Large intestine (tissue), 3 donors: ENCODE data around the gene CATSPER2. TPM values are rescaled to one million over a fixed set of nuclear protein-coding genes. Genes with fewer than 3 reads are reported as not detected.
"Not testable (repeated sequence)": the region's sequence is repeated elsewhere in the genome, so short reads cannot be mapped to it uniquely, and the experiment has no call there.

Experiments used
- DNase-seq, 2 donors: peaks; one replicate each; pipeline versions ENCODE4 v3.0.0 to v3.0.0-alpha.2; 2013
- H3K27ac ChIP-seq: one replicate; pipeline ENCODE4 v1.5.1; 2013; ENCODE audit warnings: low read length
- H3K27me3 ChIP-seq: 2 replicates; pipeline ENCODE4 v1.6.1; 2013; ENCODE audit warnings: low read length; ENCODE audit not compliant: control insufficient read depth, insufficient read depth
- H3K36me3 ChIP-seq: 2 replicates; pipeline ENCODE4 v1.6.1; 2013; ENCODE audit warnings: low read length; ENCODE audit not compliant: control insufficient read depth, insufficient read depth
- H3K4me1 ChIP-seq: one replicate; pipeline ENCODE4 v1.6.1; 2013; ENCODE audit warnings: low read length; ENCODE audit not compliant: control insufficient read depth, insufficient read depth
- H3K4me3 ChIP-seq: one replicate; pipeline ENCODE4 v1.5.1; 2013; ENCODE audit warnings: low read length
- H3K9me3 ChIP-seq: one replicate; pipeline ENCODE4 v1.6.1; 2013; ENCODE audit warnings: mild to moderate bottlenecking, low read depth, low read length, moderate library complexity; ENCODE audit not compliant: control insufficient read depth
- WGBS: methylation state at CpG from one replicate; pipeline ENCODE4 v1.1.5; 2013; ENCODE audit warnings: low lambda C conversion rate; ENCODE audit not compliant: insufficient coverage; 5-methylcytosine and 5-hydroxymethylcytosine counted together
- polyA plus RNA-seq: library from polyadenylated mRNA; unstranded; fragments of 120-200 nt; gene quantifications from one replicate; pipeline ENCODE4 v1.2.1, GENCODE V29; 2013

CATSPER2 gene
- polyA plus RNA-seq, 1 donor, result 55.3 TPM

DNA sequence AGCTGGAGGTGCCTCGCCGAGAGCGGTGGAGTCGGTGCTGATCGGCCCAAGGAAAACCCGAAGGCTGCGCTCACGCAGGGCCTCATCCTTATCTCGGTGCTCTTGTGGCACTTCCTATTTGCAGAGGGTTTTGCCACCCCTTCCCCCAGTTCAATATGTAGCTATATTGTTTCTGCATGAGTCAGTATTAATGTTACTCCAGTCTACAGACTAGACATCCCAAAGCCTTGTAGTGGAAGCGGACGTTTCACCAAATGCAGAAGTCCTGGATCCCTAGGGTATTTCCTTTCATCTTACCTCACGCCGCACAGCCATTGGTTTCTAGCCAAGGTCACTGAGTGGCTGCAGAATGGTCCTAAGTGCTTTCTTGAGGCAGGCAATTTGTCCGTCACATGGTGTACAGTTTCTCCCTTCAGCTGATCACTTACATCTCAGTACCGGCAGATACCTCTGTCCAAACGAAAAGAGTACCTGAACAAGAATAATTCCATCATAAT, 834 bp upstream of the CATSPER2 start:
- H3K27ac ChIP-seq, DNase-seq, H3K27me3 ChIP-seq, H3K4me3 ChIP-seq, H3K9me3 ChIP-seq, H3K4me1 ChIP-seq: not testable (repeated sequence)
- peaks cover 15% of the 10 kb centered on the region for H3K36me3 ChIP-seq
- no CpG with 5 or more reads among the region's 16 CpGs for WGBS

DNA sequence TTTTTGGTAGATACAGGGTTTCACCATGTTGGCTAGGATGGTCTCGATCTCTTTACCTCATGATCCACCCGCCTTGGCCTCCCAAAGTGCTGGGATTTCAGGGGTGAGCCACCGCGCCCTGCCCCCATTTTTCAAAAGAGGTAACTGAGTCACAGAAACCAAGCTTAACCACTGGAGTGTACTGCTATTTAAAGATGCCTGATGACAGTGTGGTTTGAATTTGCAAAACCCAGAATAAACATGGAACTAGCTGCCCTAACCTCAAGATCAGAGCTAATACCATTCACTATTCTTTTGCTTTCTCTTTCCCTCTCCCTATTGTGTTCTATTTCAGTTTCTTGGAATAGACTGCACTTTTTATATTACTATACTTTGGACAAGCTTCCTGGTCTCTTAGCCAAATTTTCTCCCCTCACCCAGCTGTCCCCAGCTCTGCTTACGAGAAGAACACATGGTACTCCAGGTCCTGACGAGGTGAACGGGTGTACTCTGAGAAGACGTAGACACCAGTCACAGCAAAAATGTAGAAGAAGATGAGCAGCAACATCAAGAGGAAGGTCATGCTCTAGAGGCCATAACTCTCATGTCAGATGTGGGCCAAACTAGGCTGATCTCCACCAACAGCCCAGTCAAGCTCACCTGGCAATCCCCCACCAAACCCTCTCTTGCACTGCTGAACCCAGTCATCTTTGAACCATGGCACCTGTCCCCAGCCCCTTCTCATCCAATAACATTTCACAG, 10.0 kb downstream of the CATSPER2 start:
- not testable (repeated sequence) for H3K27me3 ChIP-seq, H3K9me3 ChIP-seq, H3K27ac ChIP-seq, H3K4me1 ChIP-seq, H3K4me3 ChIP-seq, H3K36me3 ChIP-seq, DNase-seq
- no CpG with 5 or more reads among the region's 8 CpGs for WGBS

DNA sequence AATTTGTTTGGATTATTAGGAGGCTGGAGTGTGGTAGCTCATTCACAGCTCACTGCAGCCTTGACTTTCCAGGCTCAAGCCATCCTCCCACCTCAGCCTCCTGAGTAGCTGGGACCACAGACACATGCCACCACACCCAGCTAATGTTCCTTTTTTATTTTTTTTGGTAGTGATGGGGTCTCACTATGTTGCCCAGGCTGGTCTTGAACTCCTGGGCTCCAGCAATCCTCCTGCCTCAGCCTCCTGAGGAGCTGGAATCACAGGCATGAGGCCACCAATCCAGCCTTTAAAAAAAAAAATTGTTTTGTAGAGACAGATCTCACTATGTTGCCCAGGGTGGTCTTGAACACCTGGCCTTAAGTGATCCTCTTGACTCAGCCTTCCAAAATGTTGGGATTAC, 21.7 kb downstream of the CATSPER2 start:
- H3K4me3 ChIP-seq, H3K4me1 ChIP-seq, H3K27me3 ChIP-seq: not testable (repeated sequence)

DNA sequence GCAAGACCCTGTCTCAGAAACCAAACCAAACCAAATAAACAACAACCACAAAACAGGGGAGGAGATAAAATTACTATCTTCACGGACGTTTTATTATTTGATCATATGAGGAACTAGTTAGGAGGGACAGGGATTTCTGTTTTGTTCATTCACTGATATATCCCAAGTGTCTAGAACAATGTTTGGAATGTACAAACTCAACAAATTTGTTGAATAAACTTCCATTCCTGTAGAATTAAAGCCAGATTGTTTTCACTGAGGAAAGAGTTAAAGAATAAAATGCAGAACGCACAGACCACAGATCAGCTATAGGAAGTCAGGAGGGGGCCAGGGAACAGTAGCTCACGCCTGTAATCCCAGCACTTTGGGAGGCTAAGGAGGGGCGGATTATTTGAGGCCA, 23.5 kb downstream of the CATSPER2 start:
- Histone ChIP-seq H3K27ac (no peak overlapping the region), H3K9me3 (no peaks in the 10 kb centered on the region), H3K4me1 (no peaks in the 10 kb centered on the region), H3K36me3 (no peaks in the 10 kb centered on the region), H3K27me3 (no peaks in the 10 kb centered on the region), H3K4me3 (no peak overlapping the region)
- DNase-seq, result no peak
- WGBS, result 20% methylated on average over 1 of the region's 5 CpGs

More for the DNA sequence above, 21.7 kb downstream of the CATSPER2 start:
- H3K9me3 ChIP-seq, H3K27ac ChIP-seq, DNase-seq, H3K36me3 ChIP-seq: not testable (repeated sequence)

DNA sequence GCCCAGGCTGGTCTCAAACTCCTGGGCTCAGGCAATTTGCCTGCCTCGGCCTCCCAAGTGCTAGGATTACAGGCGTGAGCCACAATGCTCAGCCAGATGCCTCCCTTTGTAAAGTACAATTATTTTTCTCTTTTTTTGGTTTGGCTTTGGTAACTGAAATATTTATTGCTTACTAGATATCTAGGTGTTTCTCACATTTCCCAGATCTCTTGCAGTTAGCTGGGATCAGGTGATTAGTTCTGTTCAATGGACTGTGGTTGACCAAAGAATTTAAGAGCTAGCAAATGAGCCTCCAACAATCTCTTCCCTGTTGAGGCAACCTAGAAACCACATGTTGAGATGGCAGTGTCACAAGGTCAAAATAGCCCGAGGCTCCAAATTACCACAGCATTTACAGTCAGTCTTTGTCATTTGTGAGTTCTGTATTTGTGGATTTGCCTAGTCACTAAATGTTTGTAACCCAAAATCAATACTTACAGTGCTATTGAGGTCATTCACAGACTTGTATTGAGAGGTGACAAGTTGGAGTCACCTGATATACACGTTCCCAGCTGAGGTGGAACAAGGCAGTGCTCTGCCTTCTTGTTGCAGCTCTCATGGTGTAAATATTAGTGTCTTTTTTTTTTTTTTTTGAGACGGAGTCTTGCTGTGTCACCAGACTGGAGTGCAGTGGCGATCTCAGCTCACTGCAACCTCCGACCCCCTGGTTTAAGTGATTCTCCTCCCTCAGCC, 26.4 kb downstream of the CATSPER2 start:
- H3K4me3 ChIP-seq, H3K9me3 ChIP-seq, H3K4me1 ChIP-seq, H3K36me3 ChIP-seq, DNase-seq, H3K27me3 ChIP-seq, H3K27ac ChIP-seq: not testable (repeated sequence)
- no CpG with 5 or more reads among the region's 7 CpGs for WGBS

DNA sequence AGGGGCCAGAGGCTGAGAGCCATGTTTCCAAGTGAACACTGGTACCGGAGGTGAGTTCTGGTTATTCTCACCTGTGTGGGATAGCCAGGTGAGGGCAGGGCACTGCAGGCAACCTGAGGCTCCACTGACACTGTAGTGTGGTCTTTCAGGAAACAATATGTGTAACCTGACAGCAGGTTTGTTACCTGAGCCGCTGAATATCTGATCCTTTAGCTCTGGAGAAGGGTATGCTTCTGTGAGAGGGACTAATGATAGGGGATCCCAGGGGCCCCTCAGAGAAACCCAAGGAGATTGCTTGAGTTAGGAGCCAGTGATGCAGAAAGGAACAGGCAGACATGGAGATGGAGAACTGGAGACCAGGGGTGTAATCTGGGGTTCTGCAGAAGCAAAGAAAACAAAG, 29.9 kb downstream of the CATSPER2 start, which contains the start of gene STRC:
TSS of gene STRC (minus strand) at position 101 of the 400 bp plus-strand sequence. CDS start at position 23, 78 bp downstream.
- WGBS, result no CpG with 5 or more reads among the region's 2 CpGs
- H3K36me3 ChIP-seq, H3K4me3 ChIP-seq, H3K27ac ChIP-seq, H3K9me3 ChIP-seq, DNase-seq, H3K4me1 ChIP-seq, H3K27me3 ChIP-seq: not testable (repeated sequence)

DNA sequence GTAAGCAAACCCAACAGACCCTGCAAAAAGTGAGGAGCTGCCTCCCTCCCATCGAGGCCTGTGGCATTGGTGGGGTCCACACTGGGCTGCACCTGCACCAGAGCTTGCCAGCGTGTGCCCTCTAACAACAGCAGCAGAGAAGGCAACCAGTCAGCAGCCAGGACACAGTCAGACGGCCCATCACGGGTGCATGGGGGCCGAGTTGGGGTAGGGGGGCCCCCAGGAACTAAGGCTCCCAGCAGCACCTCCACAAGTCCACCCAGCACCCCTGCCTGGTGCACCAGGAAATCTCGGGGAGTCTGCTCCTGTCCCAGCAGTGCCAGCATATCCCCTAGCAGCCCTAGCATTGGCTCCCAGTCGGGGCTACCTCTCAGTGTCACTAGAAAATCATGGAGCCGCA, 30.9 kb downstream of the CATSPER2 start:
- H3K27ac ChIP-seq, H3K4me1 ChIP-seq, DNase-seq, H3K4me3 ChIP-seq, H3K36me3 ChIP-seq, H3K9me3 ChIP-seq, H3K27me3 ChIP-seq: not testable (repeated sequence)
- WGBS, result no CpG with 5 or more reads among the region's 8 CpGs

DNA sequence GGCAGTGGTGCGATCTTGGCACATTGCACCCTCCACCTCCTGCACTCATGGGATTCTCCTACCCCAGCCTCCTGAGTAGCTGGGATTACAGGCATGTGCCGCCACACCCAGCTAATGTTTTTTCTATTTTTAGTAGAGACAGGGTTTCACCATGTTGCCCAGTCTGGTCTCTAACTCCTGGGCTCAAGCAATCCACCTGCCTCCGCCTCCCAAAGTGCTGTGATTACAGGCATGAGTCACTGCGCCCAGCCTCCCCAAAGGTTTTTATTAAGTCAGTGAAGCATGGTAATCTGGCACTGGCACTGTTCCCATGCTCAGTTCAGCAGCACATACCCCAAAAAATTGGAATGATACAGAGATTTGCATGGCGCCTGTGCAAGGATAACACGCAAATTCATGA, 46.4 kb downstream of the CATSPER2 start:
- not testable (repeated sequence) for H3K36me3 ChIP-seq, H3K4me3 ChIP-seq, H3K27me3 ChIP-seq, H3K9me3 ChIP-seq, DNase-seq, H3K4me1 ChIP-seq, H3K27ac ChIP-seq
- WGBS, result no CpG with 5 or more reads among the region's 6 CpGs

DNA sequence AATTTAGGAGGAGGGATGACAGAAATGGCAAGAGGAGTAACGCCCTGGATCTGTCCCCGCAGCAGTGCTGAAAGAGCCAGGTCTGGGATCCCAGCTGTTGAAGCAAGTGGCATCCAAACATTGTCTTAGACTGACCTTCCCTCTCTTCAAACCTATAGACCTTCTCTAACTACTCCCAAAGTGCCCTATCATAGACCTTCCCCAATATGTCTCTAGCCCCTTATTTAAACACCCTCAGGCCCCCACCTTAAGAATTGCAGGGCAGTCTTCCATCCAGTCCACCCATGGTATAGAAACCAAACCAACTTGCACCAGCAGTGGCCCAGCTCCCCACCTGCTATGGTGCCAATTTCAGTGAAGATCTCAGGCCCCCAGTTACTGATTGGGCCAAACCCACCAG, 48.4 kb downstream of the CATSPER2 start:
- not testable (repeated sequence) for H3K9me3 ChIP-seq, DNase-seq, H3K4me1 ChIP-seq, H3K27ac ChIP-seq, H3K27me3 ChIP-seq, H3K4me3 ChIP-seq, H3K36me3 ChIP-seq
- no CpG with 5 or more reads among the region's 2 CpGs for WGBS

DNA sequence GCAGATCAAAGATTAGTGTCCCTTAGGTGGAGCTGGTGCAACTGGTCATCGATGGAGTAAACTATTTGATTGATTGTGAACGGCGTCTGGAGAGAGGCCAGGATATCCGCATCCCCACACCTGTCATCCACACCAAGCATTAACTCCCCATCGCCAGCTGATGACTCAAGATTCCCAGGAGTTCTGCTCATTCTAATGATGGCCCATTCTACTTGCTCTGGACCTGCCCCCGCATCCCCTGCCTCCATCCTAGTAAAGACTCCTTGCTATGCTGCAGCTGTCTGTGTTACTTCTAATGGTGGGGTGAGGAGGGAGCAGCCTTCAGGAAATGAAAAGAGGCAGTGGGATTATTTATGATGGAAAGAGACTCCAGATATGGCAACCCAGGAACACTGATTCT, 49.5 kb downstream of the CATSPER2 start:
- WGBS, result no CpG with 5 or more reads among the region's 6 CpGs
- H3K36me3 ChIP-seq, H3K27ac ChIP-seq, H3K4me3 ChIP-seq, H3K4me1 ChIP-seq, H3K9me3 ChIP-seq, H3K27me3 ChIP-seq, DNase-seq: not testable (repeated sequence)
